Endothelial cell of umbilical vein (primary cell): Measurements from ENCODE around the gene FOXE1. TPM values are rescaled to one million over a fixed set of nuclear protein-coding genes. Genes with fewer than 3 reads are reported as not detected.

ENCODE experiments used
- BruUV-seq: library from RNA; stranded (reverse); fragments of 400-500 nt; replicated peaks from 2 replicates; lab custom pipeline; 2021; lab: Mats Ljungman, UMichigan
- CTCF ChIA-PET: fragments of 300-600, 350-600 bp; sonication (Branson Sonifier 250); formaldehyde crosslinking; loops from one replicate; lab custom pipeline; 2021; ENCODE audit warnings: antibody characterized with exemption, inconsistent platforms; lab: Charles Lee
- POLR2A ChIA-PET: fragments of 300-600, 350-600 bp; sonication (Branson Sonifier 250); formaldehyde crosslinking; loops from one replicate; lab custom pipeline; 2021; ENCODE audit warnings: antibody characterized with exemption, inconsistent platforms; lab: Charles Lee
- DNase-seq: peaks from one replicate; pipeline ENCODE4 v3.0.0-alpha.2; 2011; ENCODE audit warnings: low read depth, low spot score
- FAIRE-seq: peaks from 2 replicates; lab custom pipeline; 2011; peaks lifted over from hg19 to GRCh38; lab: Jason Lieb, UNC
- H2AFZ ChIP-seq: 2 replicates; pipeline ENCODE4 v1.6.0; 2012; ENCODE audit warnings: low read depth, low read length, control low read depth, inconsistent platforms
- H3K27ac ChIP-seq: 2 replicates; pipeline ENCODE4 v1.5.1; 2011; ENCODE audit warnings: low read depth, mild to moderate bottlenecking, control low read depth, low read length, moderate library complexity; ENCODE audit not compliant: insufficient read depth
- H3K27me3 ChIP-seq, 2 experiments: 2 replicates each; pipeline versions ENCODE4 v1.6.0 to v1.6.1; 2011; ENCODE audit warnings: low read length in 2 of 2, mixed read lengths in 1 of 2; ENCODE audit not compliant: control insufficient read depth in 2 of 2, insufficient read depth in 2 of 2
- H3K36me3 ChIP-seq, 2 experiments: 2 replicates in 1 of 2; 3 replicates in 1 of 2; pipeline ENCODE4 v1.5.1; 2011; ENCODE audit warnings: low read length in 2 of 2, mild to moderate bottlenecking in 1 of 2, moderate library complexity in 1 of 2; ENCODE audit not compliant: control insufficient read depth in 2 of 2, insufficient read depth in 2 of 2; ENCODE audit errors: extremely low read depth in 1 of 2
- H3K4me1 ChIP-seq: 3 replicates; pipeline ENCODE4 v1.5.1; 2011; ENCODE audit warnings: mild to moderate bottlenecking, low read length; ENCODE audit not compliant: control insufficient read depth, insufficient read depth; ENCODE audit errors: extremely low read depth
- H3K4me2 ChIP-seq: 2 replicates; pipeline ENCODE4 v1.6.1; 2011; ENCODE audit warnings: low read length, control low read depth, mixed read lengths; ENCODE audit not compliant: insufficient read depth
- H3K4me3 ChIP-seq, 3 experiments: fragments of 200-600 bp in 1 of 3; sonication (generic), shearing (Covaris generic) in 1 of 3; replicated peaks in 1 of 3; 2 replicates each; pipeline ENCODE4 v1.5.1; 2011 to 2016; ENCODE audit warnings: control low read depth in 3 of 3, low read length in 3 of 3, mild to moderate bottlenecking in 2 of 3, inconsistent platforms in 1 of 3, low read depth in 1 of 3, moderate library complexity in 1 of 3; ENCODE audit not compliant: insufficient read depth in 1 of 3
- H3K79me2 ChIP-seq: 2 replicates; pipeline ENCODE4 v1.6.0; 2012; ENCODE audit warnings: low read length, inconsistent platforms; ENCODE audit not compliant: control insufficient read depth, insufficient read depth
- H3K9ac ChIP-seq: replicated peaks from 2 replicates; pipeline ENCODE3; 2011; ENCODE audit warnings: low read length, control low read depth; ENCODE audit not compliant: insufficient read depth; ENCODE audit errors: extremely low read depth
- H3K9me1 ChIP-seq: replicated peaks from 3 replicates; pipeline ENCODE4 v1.6.0; 2011; ENCODE audit warnings: mild to moderate bottlenecking, low read length; ENCODE audit not compliant: control insufficient read depth, insufficient read depth; ENCODE audit errors: extremely low read depth
- H3K9me3 ChIP-seq: replicated peaks from 2 replicates; pipeline ENCODE4 v1.5.1; 2012; ENCODE audit warnings: low read length, inconsistent platforms; ENCODE audit not compliant: control insufficient read depth, insufficient read depth
- H4K20me1 ChIP-seq: replicated peaks from 2 replicates; pipeline ENCODE3; 2011; ENCODE audit warnings: mild to moderate bottlenecking, low read length; ENCODE audit not compliant: control insufficient read depth, insufficient read depth; ENCODE audit errors: extremely low read depth
- CTCF ChIP-seq, 2 donors: IDR thresholded peaks; 1 replicate in 1 of 2; 2 replicates in 1 of 2; pipeline ENCODE4 v1.5.1; 2011; ENCODE audit warnings: low read length in 2 of 2, mild to moderate bottlenecking in 2 of 2, moderate library complexity in 2 of 2, control low read depth in 1 of 2, inconsistent platforms in 1 of 2, low read depth in 1 of 2; ENCODE audit not compliant: insufficient read depth in 1 of 2; ENCODE audit errors: extremely low read depth in 1 of 2
- EZH2 ChIP-seq: IDR thresholded peaks from 2 replicates; pipeline ENCODE4 v1.6.1; 2012; ENCODE audit warnings: borderline replicate concordance, low read depth, mild to moderate bottlenecking, moderate library complexity, low read length, inconsistent platforms; ENCODE audit not compliant: severe bottlenecking
- FOS ChIP-seq: IDR thresholded peaks from 2 replicates; pipeline ENCODE4 v1.6.1; 2011; ENCODE audit warnings: mild to moderate bottlenecking, low read length, moderate library complexity, borderline replicate concordance; ENCODE audit not compliant: insufficient read depth
- GATA2 ChIP-seq: IDR thresholded peaks from 2 replicates; pipeline ENCODE4 v1.7.0; 2011; ENCODE audit warnings: low read depth, mild to moderate bottlenecking, moderate library complexity, mixed read lengths, low read length; ENCODE audit not compliant: insufficient read length, insufficient read depth
- MAX ChIP-seq: IDR thresholded peaks from 2 replicates; pipeline ENCODE4 v1.6.1; 2011; ENCODE audit not compliant: insufficient read depth, insufficient read length
- MYC ChIP-seq: IDR thresholded peaks from one replicate; pipeline ENCODE4 v1.6.1; 2011; ENCODE audit warnings: mild to moderate bottlenecking, low read depth, low read length
- POLR2A ChIP-seq: IDR thresholded peaks from 2 replicates; pipeline ENCODE4 v1.6.1; 2012; ENCODE audit warnings: low read depth, mild to moderate bottlenecking, control low read depth, low read length
- POLR2AphosphoS5 ChIP-seq: IDR thresholded peaks from 2 replicates; pipeline ENCODE4 v1.6.1; 2012; ENCODE audit warnings: low read depth, mild to moderate bottlenecking, control low read depth, low read length, moderate library complexity; ENCODE audit not compliant: insufficient read depth
- dilution Hi-C: fragments of 300-500 bp; cut with MboI; formaldehyde crosslinking; loops from one replicate; pipeline ENCODE4 v1.15.0; 2019; ENCODE audit warnings: low sequenced_read_pairs; ENCODE audit not compliant: extremely low pct_ligation_motif_present
- intact Hi-C: fragments of 100-400 bp; cut with micrococcal nuclease; formaldehyde crosslinking; loops from one replicate; pipeline ENCODE4 v1.10.0; 2022
- polyA plus RNA-seq, 4 experiments: library from polyadenylated mRNA; depleted of rRNA in 3 of 4; stranded (reverse) in 3 of 4; unstranded in 1 of 4; fragments of >200 nt; gene quantifications; 2 replicates each; pipeline versions ENCODE4 v1.2.1 to v1.2.3, GENCODE V29; 2011 to 2012; ENCODE audit warnings: missing spikeins in 1 of 4
- total RNA-seq: library from RNA; stranded (reverse); gene quantifications from 2 replicates; pipeline ENCODE4 v1.2.3, GENCODE V29; 2021

Gene FOXE1
- total and polyA plus RNA-seq, 2 donors (not counting 3 experiments of a cell fraction or from before 2014, with no cell fraction given), result not detected

- dilution Hi-C loops (no loop called here), intact Hi-C loops (no loop called here)
- CTCF ChIA-PET, result interaction anchor here (1.1 to 1.4 kb wide), 2 partner anchors 9 to 24 kb away, joined by 3 read pairs; no protein-coding TSS in a partner anchor
- H3K9ac ChIP-seq, result no peak overlapping the region
- H3K36me3 ChIP-seq, result no peaks in the 10 kb centered on the region
- H3K79me2 ChIP-seq, result no peaks in the 10 kb centered on the region
- no peak overlapping the region for H3K27ac ChIP-seq
- H3K4me2 ChIP-seq, result no peak overlapping the region
- H2AFZ ChIP-seq, result no peak overlapping the region
- H3K9me3 ChIP-seq, result no peaks in the 10 kb centered on the region
- no peak overlapping the region for H3K4me3 ChIP-seq
- FAIRE-seq (no peak), DNase-seq (no peak)
- BruUV-seq, result no TSS peak
- peaks cover 87 to 98% of the 10 kb centered on the region in 2 experiments for H3K27me3 ChIP-seq
- peaks cover 2% of the 10 kb centered on the region for H4K20me1 ChIP-seq
- H3K4me1 ChIP-seq, result peaks cover 5% of the 10 kb centered on the region
- no peaks in the 10 kb centered on the region for H3K9me1 ChIP-seq
- POLR2A ChIA-PET, result no interaction called here
- TF ChIP-seq EZH2 (no peak), MYC (no peak), CTCF (IDR thresholded peaks at IDR 0.05; ENCODE audit: extremely low read depth in 1 of 2, insufficient read depth in 1 of 2, low read depth in 1 of 2, low read length in 2 of 2) (no peak), GATA2 (no peak), MAX (no peak), POLR2AphosphoS5 (no peak), POLR2A (no peak), FOS (no peak)
Measured at GRCh38 chr9:97850746-97851445, 2.1 kb upstream of the FOXE1 start.
